GM20000 (cell line): Measurements from ENCODE around the gene IFNL1.

Experiments
- DNase-seq: peaks from one replicate; pipeline ENCODE4 v3.0.0; 2012; ENCODE audit warnings: low spot score
- CTCF ChIP-seq: IDR thresholded peaks from 2 replicates; pipeline ENCODE4 v1.5.1; 2012; ENCODE audit warnings: mild to moderate bottlenecking, control low read depth; ENCODE audit errors: extremely low read depth, missing control alignments

The IFNL1 gene

GRCh38 chr19:39341129-39341718, 45.0 kb downstream of the IFNL1 start:
- DNase-seq: peak; percentile 31
- TF ChIP-seq CTCF: no peak

DNA sequence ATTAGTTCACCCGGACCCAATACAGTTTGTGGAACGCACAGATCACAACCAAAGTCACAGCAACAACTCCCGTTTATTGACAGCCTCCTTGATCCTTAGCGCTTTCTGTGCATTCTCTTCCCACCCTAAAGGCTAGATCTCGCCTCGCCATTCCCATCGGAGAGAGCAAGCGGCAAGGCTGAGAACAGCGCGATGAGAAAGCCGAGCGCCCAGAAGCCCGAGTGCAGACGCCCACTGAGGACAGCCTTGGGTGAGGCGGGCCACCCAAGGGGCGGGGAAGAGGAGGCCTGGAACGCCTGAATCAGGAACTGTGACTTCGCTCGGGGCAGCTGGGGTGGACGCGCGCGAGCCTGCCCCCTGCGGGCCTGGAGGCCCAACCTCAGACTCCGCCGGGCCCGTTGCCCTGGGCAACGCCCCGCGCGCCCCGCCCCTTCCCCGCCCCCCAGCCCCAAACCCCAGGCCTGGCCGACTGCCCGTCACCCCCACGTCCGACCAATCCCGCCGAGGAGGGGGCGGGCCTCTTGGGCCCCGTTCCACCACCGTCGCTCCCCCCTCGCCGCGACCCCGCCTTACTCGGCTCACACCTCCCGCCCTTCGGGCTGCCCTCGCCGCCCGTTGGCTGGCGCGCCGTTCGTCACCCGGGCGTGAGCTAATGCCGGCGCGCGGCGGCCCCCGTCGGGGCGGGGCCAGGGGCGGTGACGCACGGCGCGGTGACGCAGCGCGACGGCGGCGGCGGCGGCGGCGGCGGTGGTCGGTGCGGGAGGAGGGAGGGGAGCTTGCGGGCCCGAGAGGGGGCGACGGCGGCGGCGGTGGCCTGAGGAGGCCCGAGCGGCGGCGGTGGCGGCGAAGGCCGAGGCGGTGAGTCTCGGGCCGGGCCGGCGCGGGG, 45.8 kb downstream of the IFNL1 start, which contains the start of gene SAMD4B:
TSS of gene SAMD4B (plus strand) at position 703 of the 886 bp plus-strand sequence. CDS start 14,473 bp downstream, outside the sequence.
- TF ChIP-seq CTCF: peak; percentile 63
- peak; percentile 100 for DNase-seq

- no peak for TF ChIP-seq CTCF
- DNase-seq: peak; percentile 27
Measured at GRCh38 chr19:39342647-39343305, 46.6 kb downstream of the IFNL1 start.

GRCh38 chr19:39345956-39346355, 49.7 kb downstream of the IFNL1 start:
- no peak for TF ChIP-seq CTCF
- no peak for DNase-seq

- no peak for DNase-seq
- TF ChIP-seq CTCF: no peak
Measured at GRCh38 chr19:39347332-39348164, 51.3 kb downstream of the IFNL1 start.
